Uterus (tissue), 2 donors: ENCODE results near the gene SLC8B1.

ENCODE experiments used
- POLR2A ChIP-seq, 2 donors: fragments of 450-650 bp; IDR thresholded peaks; one replicate each; pipeline ENCODE4 v1.6.1; 2016; ENCODE audit warnings: antibody characterized with exemption in 2 of 2, mild to moderate bottlenecking in 1 of 2, moderate library complexity in 1 of 2
- TF ChIP-seq, protein P1 (sequence below), 4 experiments: fragments of 200-600 bp in 2 of 4; fragments of 450-650 bp in 2 of 4; sonication (generic) in 2 of 4; IDR thresholded peaks; one replicate each; pipeline ENCODE4 v1.5.1; 2016 to 2019; ENCODE audit warnings: antibody characterized with exemption in 4 of 4, mild to moderate bottlenecking in 2 of 4, moderate library complexity in 1 of 4

DNA sequence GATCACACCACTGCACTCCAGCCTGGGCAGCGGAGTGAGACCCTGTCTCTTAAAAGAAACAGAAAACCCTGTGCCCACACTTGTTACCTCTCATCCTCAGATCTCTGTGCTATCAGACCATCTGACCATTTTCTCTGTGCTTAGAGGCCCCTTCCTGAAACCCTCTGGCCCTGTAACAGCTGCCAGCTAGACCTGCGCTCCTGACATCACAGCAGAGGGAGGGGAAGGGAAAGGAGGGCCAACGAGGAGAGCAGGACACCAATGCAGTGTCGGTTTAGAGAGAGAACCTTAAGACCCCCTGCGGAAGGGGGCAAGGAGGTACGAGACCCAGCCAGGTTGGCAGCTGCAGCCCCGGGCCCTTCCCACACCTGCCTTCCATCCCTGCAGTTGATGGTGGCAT, 42.4 kb downstream of the SLC8B1 start:
- TF ChIP-seq POLR2A (IDR thresholded peaks at IDR 0.05) = no peak
- TF ChIP-seq, protein P1, sequence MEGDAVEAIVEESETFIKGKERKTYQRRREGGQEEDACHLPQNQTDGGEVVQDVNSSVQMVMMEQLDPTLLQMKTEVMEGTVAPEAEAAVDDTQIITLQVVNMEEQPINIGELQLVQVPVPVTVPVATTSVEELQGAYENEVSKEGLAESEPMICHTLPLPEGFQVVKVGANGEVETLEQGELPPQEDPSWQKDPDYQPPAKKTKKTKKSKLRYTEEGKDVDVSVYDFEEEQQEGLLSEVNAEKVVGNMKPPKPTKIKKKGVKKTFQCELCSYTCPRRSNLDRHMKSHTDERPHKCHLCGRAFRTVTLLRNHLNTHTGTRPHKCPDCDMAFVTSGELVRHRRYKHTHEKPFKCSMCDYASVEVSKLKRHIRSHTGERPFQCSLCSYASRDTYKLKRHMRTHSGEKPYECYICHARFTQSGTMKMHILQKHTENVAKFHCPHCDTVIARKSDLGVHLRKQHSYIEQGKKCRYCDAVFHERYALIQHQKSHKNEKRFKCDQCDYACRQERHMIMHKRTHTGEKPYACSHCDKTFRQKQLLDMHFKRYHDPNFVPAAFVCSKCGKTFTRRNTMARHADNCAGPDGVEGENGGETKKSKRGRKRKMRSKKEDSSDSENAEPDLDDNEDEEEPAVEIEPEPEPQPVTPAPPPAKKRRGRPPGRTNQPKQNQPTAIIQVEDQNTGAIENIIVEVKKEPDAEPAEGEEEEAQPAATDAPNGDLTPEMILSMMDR (IDR thresholded peaks at IDR 0.05) = no peak
